PC-3 (cell line): ENCODE results near the gene YIF1B.

Experiments
- EZH2 ChIP-seq: fragments of 300-600 bp; sonication (generic); IDR thresholded peaks from one replicate; pipeline ENCODE4 v1.6.1; 2017; ENCODE audit warnings: antibody characterized with exemption, mild to moderate bottlenecking, low read length; ENCODE audit not compliant: unreplicated experiment
- EZH2phosphoT487 ChIP-seq: fragments of 300-600 bp; sonication (generic); IDR thresholded peaks from 2 replicates; pipeline ENCODE4 v1.6.1; 2018; ENCODE audit warnings: mild to moderate bottlenecking, antibody characterized with exemption, low read length, borderline replicate concordance
- TF ChIP-seq, protein P1 (sequence below): fragments of 300-600 bp; sonication (generic); conservative IDR thresholded peaks from 2 replicates; pipeline ENCODE4 v1.5.1; 2017; ENCODE audit warnings: antibody characterized with exemption, low read depth, mild to moderate bottlenecking, low read length

DNA sequence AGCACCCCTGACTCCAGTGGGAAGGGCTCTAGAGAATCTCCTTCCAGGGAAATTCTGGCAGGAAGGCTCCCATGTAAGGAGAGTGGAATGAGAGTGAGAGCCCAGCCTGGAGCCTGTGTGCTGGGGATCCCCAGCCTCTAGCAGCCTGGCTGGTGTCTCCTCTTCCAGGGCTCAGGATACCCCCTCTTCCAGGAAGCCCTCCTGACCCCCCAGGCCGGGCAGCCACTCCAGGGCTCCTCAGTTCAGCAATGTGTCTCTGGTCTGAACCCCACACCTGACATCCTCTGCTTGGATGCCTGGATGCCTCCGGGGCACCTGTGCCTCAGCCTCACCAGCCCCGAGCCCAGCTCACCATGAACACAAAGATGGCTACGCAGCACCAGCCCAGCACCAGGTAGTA is 8.7 kb downstream of the YIF1B start:
- TF ChIP-seq, protein P1, sequence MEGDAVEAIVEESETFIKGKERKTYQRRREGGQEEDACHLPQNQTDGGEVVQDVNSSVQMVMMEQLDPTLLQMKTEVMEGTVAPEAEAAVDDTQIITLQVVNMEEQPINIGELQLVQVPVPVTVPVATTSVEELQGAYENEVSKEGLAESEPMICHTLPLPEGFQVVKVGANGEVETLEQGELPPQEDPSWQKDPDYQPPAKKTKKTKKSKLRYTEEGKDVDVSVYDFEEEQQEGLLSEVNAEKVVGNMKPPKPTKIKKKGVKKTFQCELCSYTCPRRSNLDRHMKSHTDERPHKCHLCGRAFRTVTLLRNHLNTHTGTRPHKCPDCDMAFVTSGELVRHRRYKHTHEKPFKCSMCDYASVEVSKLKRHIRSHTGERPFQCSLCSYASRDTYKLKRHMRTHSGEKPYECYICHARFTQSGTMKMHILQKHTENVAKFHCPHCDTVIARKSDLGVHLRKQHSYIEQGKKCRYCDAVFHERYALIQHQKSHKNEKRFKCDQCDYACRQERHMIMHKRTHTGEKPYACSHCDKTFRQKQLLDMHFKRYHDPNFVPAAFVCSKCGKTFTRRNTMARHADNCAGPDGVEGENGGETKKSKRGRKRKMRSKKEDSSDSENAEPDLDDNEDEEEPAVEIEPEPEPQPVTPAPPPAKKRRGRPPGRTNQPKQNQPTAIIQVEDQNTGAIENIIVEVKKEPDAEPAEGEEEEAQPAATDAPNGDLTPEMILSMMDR, result no peak
- TF ChIP-seq EZH2 (no peak), EZH2phosphoT487 (no peak)
